PC-9 (cell line): ENCODE data around the gene BLM. TPM values are rescaled to one million over a fixed set of nuclear protein-coding genes. Genes with fewer than 3 reads are reported as not detected.

Source experiments
- BruUV-seq: library from RNA; stranded (reverse); fragments of 400-500 nt; replicated peaks from 2 replicates; lab custom pipeline; 2021; lab: Mats Ljungman, UMichigan
- CTCF ChIA-PET: fragments of 300-600 bp; sonication (Branson Sonifier 250); formaldehyde crosslinking; loops from one replicate; lab custom pipeline; 2022; ENCODE audit warnings: antibody characterized with exemption; lab: Charles Lee
- POLR2A ChIA-PET: fragments of 300-600 bp; sonication (Branson Sonifier 250); formaldehyde crosslinking; loops from one replicate; lab custom pipeline; 2022; ENCODE audit warnings: antibody characterized with exemption; ENCODE audit not compliant: unreplicated experiment; lab: Charles Lee
- DNase-seq, 2 experiments: peaks; one replicate each; pipeline versions ENCODE4 v3.0.0 to v3.0.0-alpha.2; 2015 to 2022; ENCODE audit warnings: mixed read lengths in 1 of 2
- H2AFZ ChIP-seq: fragments of 200-600 bp; sonication (generic); 2 replicates; pipeline ENCODE4 v1.8.1; 2017; ENCODE audit warnings: antibody characterized with exemption
- H3F3A ChIP-seq: fragments of 200-600 bp; sonication (generic); 2 replicates; pipeline ENCODE4 v1.8.1; 2017; ENCODE audit warnings: antibody characterized with exemption, mild to moderate bottlenecking, low read depth; ENCODE audit not compliant: insufficient read depth
- H3K27ac ChIP-seq: fragments of 200-600 bp; sonication (generic); 2 replicates; pipeline ENCODE4 v1.6.1; 2016; ENCODE audit warnings: mixed run types
- H3K27me3 ChIP-seq: fragments of 200-600 bp; sonication (generic); 2 replicates; pipeline ENCODE4 v1.6.1; 2016; ENCODE audit warnings: low read depth, mixed run types; ENCODE audit not compliant: insufficient read depth
- H3K36me3 ChIP-seq: fragments of 200-600 bp; sonication (generic); 2 replicates; pipeline ENCODE4 v1.6.1; 2016; ENCODE audit warnings: low read depth, mixed run types
- H3K4me1 ChIP-seq: fragments of 200-600 bp; sonication (generic); replicated peaks from 2 replicates; pipeline ENCODE4 v1.6.1; 2016; ENCODE audit warnings: mixed run types; ENCODE audit not compliant: insufficient read depth
- H3K4me2 ChIP-seq: fragments of 200-600 bp; sonication (generic); 2 replicates; pipeline ENCODE4 v1.6.1; 2017; ENCODE audit warnings: mixed run types
- H3K4me3 ChIP-seq: fragments of 200-600 bp; sonication (generic); 2 replicates; pipeline ENCODE4 v1.6.1; 2016; ENCODE audit warnings: mixed run types
- H3K79me2 ChIP-seq: fragments of 200-600 bp; sonication (generic); 2 replicates; pipeline ENCODE4 v1.6.1; 2017; ENCODE audit warnings: low read depth, mixed run types
- H3K9me2 ChIP-seq: fragments of 200-600 bp; sonication (generic); 2 replicates; pipeline ENCODE4 v1.8.1; 2017; ENCODE audit warnings: mild to moderate bottlenecking; ENCODE audit not compliant: insufficient read depth
- H3K9me3 ChIP-seq: fragments of 200-600 bp; sonication (generic); 2 replicates; pipeline ENCODE4 v1.8.1; 2016; ENCODE audit warnings: low read depth; ENCODE audit not compliant: insufficient read depth
- H4K20me1 ChIP-seq: fragments of 200-600 bp; sonication (generic); 2 replicates; pipeline ENCODE4 v1.8.1; 2017; ENCODE audit not compliant: insufficient read depth
- CTCF ChIP-seq: fragments of 200-600 bp; sonication (generic); conservative IDR thresholded peaks from 2 replicates; pipeline ENCODE4 v1.6.1; 2017; ENCODE audit warnings: mixed run types, antibody characterized with exemption, mild to moderate bottlenecking, moderate library complexity
- EZH2 ChIP-seq: fragments of 200-600 bp; sonication (generic); IDR thresholded peaks from 2 replicates; pipeline ENCODE4 v1.8.0; 2017; ENCODE audit warnings: antibody characterized with exemption, low read depth
- intact Hi-C: fragments of 100-400 bp; cut with micrococcal nuclease; formaldehyde crosslinking; loops from one replicate; pipeline ENCODE4 v1.10.0; 2022; ENCODE audit not compliant: unreplicated experiment
- total RNA-seq: library from RNA; stranded (reverse); gene quantifications from 2 replicates; pipeline ENCODE4 v1.2.3, GENCODE V29; 2021

The BLM gene
- total RNA-seq, 1 experiment from 2014 or later, result 19.1 TPM

- no peaks in the 10 kb centered on the region for H3K4me1 ChIP-seq
- H3K27ac ChIP-seq, result no peak overlapping the region
- H3F3A ChIP-seq, result no peaks in the 10 kb centered on the region; the same call in 1 of the 2 replicates
- no TSS peak for BruUV-seq
- H3K4me3 ChIP-seq, result no peak overlapping the region
- H3K9me2 ChIP-seq, result no peaks in the 10 kb centered on the region
- no peaks in the 10 kb centered on the region for H3K79me2 ChIP-seq
- no peaks in the 10 kb centered on the region for H4K20me1 ChIP-seq
- no peaks in the 10 kb centered on the region for H3K27me3 ChIP-seq
- H3K9me3 ChIP-seq, result no peaks in the 10 kb centered on the region
- H2AFZ ChIP-seq, result no peak overlapping the region
- H3K4me2 ChIP-seq, result no peak overlapping the region
- intact Hi-C loops, result no loop called here
- POLR2A ChIA-PET, result no interaction called here
- no peaks in the 10 kb centered on the region for H3K36me3 ChIP-seq
- CTCF ChIA-PET, result no interaction called here
- DNase-seq, result no peak
- TF ChIP-seq EZH2, result no peak
- no peak for TF ChIP-seq CTCF
Measured at GRCh38 chr15:90743407-90743806, 26.3 kb downstream of the BLM start.

- Histone ChIP-seq H3F3A (no peaks in the 10 kb centered on the region; the same call in 1 of the 2 replicates), H4K20me1 (no peaks in the 10 kb centered on the region), H3K4me1 (no peaks in the 10 kb centered on the region), H3K36me3 (no peaks in the 10 kb centered on the region), H2AFZ (no peak overlapping the region), H3K27me3 (no peaks in the 10 kb centered on the region), H3K9me2 (no peaks in the 10 kb centered on the region), H3K4me2 (no peak overlapping the region), H3K27ac (no peak overlapping the region), H3K9me3 (no peaks in the 10 kb centered on the region), H3K4me3 (no peak overlapping the region), H3K79me2 (no peaks in the 10 kb centered on the region)
- CTCF ChIA-PET, result no interaction called here
- intact Hi-C loops, result no loop called here
- no peak for DNase-seq
- no TSS peak for BruUV-seq
- TF ChIP-seq CTCF (no peak), EZH2 (no peak)
- POLR2A ChIA-PET, result interaction anchor here (0.7 kb wide), 1 partner anchor 408 kb away, joined by 3 read pairs; no protein-coding TSS in a partner anchor
Measured at GRCh38 chr15:90744759-90745402, 27.7 kb downstream of the BLM start.

DNA sequence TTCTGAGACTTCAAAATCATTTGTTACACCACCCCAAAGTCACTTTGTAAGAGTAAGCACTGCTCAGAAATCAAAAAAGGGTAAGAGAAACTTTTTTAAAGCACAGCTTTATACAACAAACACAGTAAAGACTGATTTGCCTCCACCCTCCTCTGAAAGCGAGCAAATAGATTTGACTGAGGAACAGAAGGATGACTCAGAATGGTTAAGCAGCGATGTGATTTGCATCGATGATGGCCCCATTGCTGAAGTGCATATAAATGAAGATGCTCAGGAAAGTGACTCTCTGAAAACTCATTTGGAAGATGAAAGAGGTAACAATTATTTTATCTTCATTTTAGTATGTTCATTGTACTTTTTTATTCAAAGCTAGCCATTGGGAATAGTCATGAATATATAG lies 32.6 kb downstream of the BLM start:
- no peak for DNase-seq
- no peak for TF ChIP-seq CTCF
- no peak for TF ChIP-seq EZH2
- Histone ChIP-seq H3K4me1 (no peaks in the 10 kb centered on the region), H3K27me3 (no peaks in the 10 kb centered on the region), H3K79me2 (no peaks in the 10 kb centered on the region), H3K4me3 (no peak overlapping the region), H3K4me2 (no peak overlapping the region), H3K9me3 (no peaks in the 10 kb centered on the region), H4K20me1 (no peaks in the 10 kb centered on the region), H3K36me3 (peaks cover 4% of the 10 kb centered on the region; the same call in 1 of the 2 replicates), H3F3A (0 out of 2 replicates have a peak, but pooled peaks cover 7% of the 10 kb centered on the region), H3K9me2 (no peaks in the 10 kb centered on the region), H2AFZ (no peak overlapping the region), H3K27ac (no peak overlapping the region)
- POLR2A ChIA-PET, result no interaction called here
- CTCF ChIA-PET, result no interaction called here
- intact Hi-C loops, result no loop called here
- BruUV-seq, result no TSS peak
